ENCODE results near the gene WNT7B. TPM values are rescaled to one million over a fixed set of nuclear protein-coding genes. Genes with fewer than 3 reads are reported as not detected.
A peak's percentile ranks its signal among the peaks of the same experiment; 100 is the strongest.

Gene WNT7B
- total RNA-seq, 4 donors from 2014 or later, result 0.28 to 0.48 TPM; not detected in 2

DNA sequence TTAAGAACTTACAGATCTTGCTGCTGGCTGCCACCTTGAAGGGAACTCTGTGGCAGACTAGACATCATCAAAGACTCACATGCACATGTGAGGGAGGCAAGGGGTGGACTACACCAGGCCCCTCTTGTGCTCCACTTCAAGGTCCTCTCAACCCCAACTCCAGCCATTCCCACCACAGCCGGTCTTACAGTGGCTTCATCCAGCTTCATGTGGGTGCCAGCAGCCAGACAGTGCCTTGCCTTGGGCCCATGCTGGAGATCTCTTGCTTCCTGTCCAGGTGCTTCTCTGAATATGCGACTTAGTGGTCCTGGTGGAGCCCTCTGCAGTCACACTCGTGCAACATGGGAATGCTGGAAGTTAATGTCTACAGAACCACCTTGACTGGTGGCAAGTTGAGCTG lies 44.6 kb upstream of the WNT7B start:
- ATAC-seq (ENCODE audit: low FRiP score) (no peak), DNase-seq (ENCODE audit: low spot score) (no peak)
- no peak for TF ChIP-seq CTCF (IDR thresholded peaks at IDR 0.05)

DNA sequence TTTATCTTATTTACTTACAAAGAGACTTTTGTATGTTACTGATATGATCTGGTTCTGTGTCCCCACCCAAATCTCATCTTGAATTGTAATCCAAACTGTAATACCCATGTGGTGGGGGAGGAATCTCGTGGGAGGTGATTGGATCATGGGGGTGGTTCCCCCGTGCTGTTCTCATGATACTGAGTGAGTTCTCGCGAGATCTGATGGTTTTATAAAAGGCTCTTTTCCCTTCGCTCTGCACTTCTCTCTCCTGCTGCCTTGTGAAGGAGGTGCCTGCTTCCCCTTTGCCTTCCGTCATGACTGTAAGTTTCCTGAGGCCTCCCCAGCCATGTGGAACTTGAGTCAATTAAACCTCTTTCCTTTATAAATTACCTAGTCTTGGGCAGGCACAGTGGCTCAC lies 42.4 kb upstream of the WNT7B start:
- TF ChIP-seq CTCF (IDR thresholded peaks at IDR 0.05), result no peak

GRCh38 chr22:46018859-46019258 lies 41.9 kb upstream of the WNT7B start:
- ATAC-seq (ENCODE audit: low FRiP score), result no peak
- TF ChIP-seq CTCF (IDR thresholded peaks at IDR 0.05), result no peak
- DNase-seq (ENCODE audit: low spot score), result no peak

More for the DNA sequence above, 42.4 kb upstream of the WNT7B start:
- no peak for DNase-seq (ENCODE audit: low spot score)
- ATAC-seq (ENCODE audit: low FRiP score), result no peak

DNA sequence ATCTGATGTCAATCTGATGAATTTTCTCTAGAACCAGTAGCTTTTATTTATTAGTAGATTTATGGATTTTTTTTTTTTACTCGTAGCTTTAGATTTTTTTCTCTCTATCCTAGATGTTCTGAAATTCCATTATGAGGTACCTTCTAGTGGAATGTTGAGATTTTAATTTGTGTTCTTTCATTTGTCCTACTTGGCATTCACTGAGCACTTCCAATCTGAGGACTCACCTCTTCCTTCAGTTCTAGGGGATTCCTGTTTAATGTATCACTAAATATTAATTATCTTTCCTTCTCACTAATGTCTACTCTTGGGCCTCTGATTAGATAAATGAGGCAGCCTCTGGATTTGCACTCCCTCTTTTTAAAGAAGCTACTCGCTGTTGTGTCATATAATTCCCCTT lies 40.2 kb upstream of the WNT7B start:
- DNase-seq (ENCODE audit: low spot score) (no peak), ATAC-seq (ENCODE audit: low FRiP score) (no peak)
- TF ChIP-seq CTCF (IDR thresholded peaks at IDR 0.05), result no peak

- ATAC-seq (ENCODE audit: low FRiP score), result peak; percentile 96
- no peak for TF ChIP-seq CTCF (IDR thresholded peaks at IDR 0.05)
Measured at GRCh38 chr22:46013460-46014416, 36.8 kb upstream of the WNT7B start.

GRCh38 chr22:46012881-46013281 lies 35.9 kb upstream of the WNT7B start:
- DNase-seq (ENCODE audit: low spot score), result no peak
- no peak for TF ChIP-seq CTCF (IDR thresholded peaks at IDR 0.05)
- peak; percentile 0 for ATAC-seq (ENCODE audit: low FRiP score)

More at GRCh38 chr22:46013460-46014416, 36.8 kb upstream of the WNT7B start:
- peak; percentile 86 for DNase-seq (ENCODE audit: low spot score)

All from omental fat pad (tissue), 4 donors.